Measurements from ENCODE around the gene GARIN3.

The GARIN3 gene

DNA sequence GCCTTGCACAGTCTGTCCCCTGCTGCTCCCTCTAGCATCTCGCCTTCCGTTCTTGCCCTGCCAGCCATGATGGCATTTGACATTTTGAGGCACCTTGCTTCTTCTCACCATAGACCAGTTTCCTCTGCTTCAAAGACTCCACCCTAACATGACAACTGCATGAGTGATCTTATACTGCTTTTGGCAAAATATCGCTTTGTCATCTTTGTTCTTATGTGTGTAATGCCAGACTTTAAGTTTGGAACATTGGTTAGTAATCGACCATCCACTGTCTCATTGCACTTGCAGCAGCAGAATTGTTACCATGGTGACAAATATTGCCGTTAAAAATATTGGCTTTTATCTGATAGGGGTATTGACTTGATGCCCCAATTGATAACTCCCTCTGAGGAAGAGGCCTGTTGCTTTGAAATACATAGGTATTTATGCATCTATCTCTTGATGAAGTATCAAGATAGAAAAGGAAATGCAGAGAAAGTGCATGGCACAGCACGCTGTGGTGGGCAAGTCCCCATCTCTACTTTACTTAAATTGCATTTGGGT, 6.8 kb downstream of the GARIN3 start:
- TF ChIP-seq CTCF (conservative IDR thresholded peaks at IDR 0.05) = no peak
- H3K27ac ChIP-seq = no peak overlapping the region

- H3K27ac ChIP-seq = no peak overlapping the region
- no peak for TF ChIP-seq CTCF (conservative IDR thresholded peaks at IDR 0.05)
Observed at GRCh38 chr5:157157293-157157891, 8.7 kb downstream of the GARIN3 start.

- H3K27ac ChIP-seq = no peak overlapping the region
- no peak for TF ChIP-seq CTCF (conservative IDR thresholded peaks at IDR 0.05)
Observed at GRCh38 chr5:157155297-157155696, 10.8 kb downstream of the GARIN3 start.

- TF ChIP-seq CTCF (conservative IDR thresholded peaks at IDR 0.05) = no peak
- no peak overlapping the region for H3K27ac ChIP-seq
Observed at GRCh38 chr5:157150995-157151394, 15.1 kb downstream of the GARIN3 start.

GRCh38 chr5:157148734-157149615, 17.1 kb downstream of the GARIN3 start:
- no peak overlapping the region for H3K27ac ChIP-seq
- peak; percentile 93 for TF ChIP-seq CTCF (conservative IDR thresholded peaks at IDR 0.05)

DNA sequence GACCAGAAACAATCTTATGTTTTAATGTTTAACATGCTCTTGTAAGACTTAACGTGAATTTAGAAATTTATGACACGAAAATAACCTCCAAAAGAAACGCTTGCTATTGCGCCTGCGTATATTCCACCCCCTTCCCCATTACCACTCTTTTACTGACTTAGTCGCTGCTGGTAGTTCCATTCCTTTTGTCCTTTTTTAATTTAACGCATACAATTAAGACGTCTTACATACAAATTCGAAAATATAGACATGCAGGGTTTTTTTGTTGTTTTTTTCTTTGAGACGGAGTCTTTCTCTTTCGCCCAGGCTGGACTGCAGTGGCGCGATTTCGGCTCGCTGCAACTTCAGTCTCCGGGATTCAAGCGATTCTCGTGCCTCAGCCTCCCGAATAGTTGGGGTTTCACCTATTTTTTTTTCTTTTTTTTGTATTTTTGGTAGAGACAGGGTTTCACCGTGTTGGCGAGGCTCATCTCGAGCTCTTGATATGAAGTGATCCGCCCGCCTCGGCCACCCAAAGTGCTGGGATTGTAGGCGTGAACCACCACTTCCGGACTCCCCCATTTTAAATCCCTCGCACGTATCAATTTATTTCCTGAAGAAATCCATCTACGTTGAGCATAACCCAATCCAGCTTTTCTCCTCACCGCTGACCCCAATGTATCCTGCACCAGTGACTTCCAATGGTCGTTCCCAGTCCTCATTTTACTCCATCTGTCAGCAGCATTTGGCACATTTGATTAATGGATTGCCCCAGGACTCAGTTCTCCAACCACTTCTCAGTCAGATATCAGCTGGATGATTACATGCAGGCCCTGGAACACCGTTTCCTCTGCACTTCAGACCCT, 22.7 kb downstream of the GARIN3 start:
- TF ChIP-seq CTCF (conservative IDR thresholded peaks at IDR 0.05) = no peak
- H3K27ac ChIP-seq = peak overlapping the region; percentile 83

Data from VCaP (cell line).